HepG2 (cell line): ENCODE data around the gene CTNND2. TPM values are rescaled to one million over a fixed set of nuclear protein-coding genes. Genes with fewer than 3 reads are reported as not detected.

Experiments used
- ATAC-seq: fragments of 200-7000 bp; cut with Tn5 transposase; 3 replicates; pipeline ENCODE4 v1.9.1; 2020; ENCODE audit warnings: mild to moderate bottlenecking, moderate library complexity
- BruUV-seq: library from RNA; stranded (reverse); fragments of 400-500 nt; replicated peaks from 2 replicates; lab custom pipeline; 2021; lab: Mats Ljungman, UMichigan
- CTCF ChIA-PET: fragments of 300-600 bp; formaldehyde crosslinking; extraction: SDS; loops from one replicate; lab custom pipeline; 2021; ENCODE audit warnings: low total read pairs, inconsistent platforms, low intra/inter-chr PET ratio; lab: Yijun Ruan, JAX
- POLR2A ChIA-PET: fragments of 350-600 bp; sonication (Branson Sonifier 250); formaldehyde crosslinking; loops from one replicate; lab custom pipeline; 2020; ENCODE audit warnings: antibody characterized with exemption, inconsistent platforms; lab: Yijun Ruan, JAX
- DNase-seq: peaks from one replicate; pipeline ENCODE4 v3.0.0-alpha.2; 2015; ENCODE audit warnings: low spot score
- FAIRE-seq: peaks from 3 replicates; lab custom pipeline; 2011; peaks lifted over from hg19 to GRCh38; lab: Jason Lieb, UNC
- H2AFZ ChIP-seq: one replicate; pipeline ENCODE4 v1.6.1; 2011; ENCODE audit warnings: low read length, inconsistent platforms
- H3K27ac ChIP-seq: fragments of 300-600 bp; 3 replicates; pipeline ENCODE4 v1.8.0; 2011; ENCODE audit warnings: mixed run types, mild to moderate bottlenecking, mixed read lengths, low read length, inconsistent platforms; ENCODE audit not compliant: insufficient read depth; ENCODE audit errors: extremely low read length
- H3K27me3 ChIP-seq, 2 experiments: fragments of 200-600 bp in 1 of 2; 2 replicates in 1 of 2; 3 replicates in 1 of 2; pipeline versions ENCODE4 v1.6.0 to v1.8.0; 2011; ENCODE audit warnings: low read length in 2 of 2, mild to moderate bottlenecking in 2 of 2, moderate library complexity in 2 of 2, inconsistent platforms in 1 of 2; ENCODE audit not compliant: insufficient read depth in 2 of 2, control insufficient read depth in 1 of 2
- H3K36me3 ChIP-seq, 2 experiments: fragments of 200-600 bp in 1 of 2; replicated peaks in 1 of 2; 2 replicates in 1 of 2; 3 replicates in 1 of 2; pipeline versions ENCODE4 v1.5.1 to v1.8.0; 2011; ENCODE audit warnings: low read length in 2 of 2, inconsistent platforms in 1 of 2; ENCODE audit not compliant: insufficient read depth in 2 of 2, control insufficient read depth in 1 of 2
- H3K4me1 ChIP-seq: 2 replicates; pipeline ENCODE4 v1.5.1; 2012; ENCODE audit warnings: low read length, inconsistent platforms; ENCODE audit not compliant: insufficient read depth
- H3K4me2 ChIP-seq: 2 replicates; pipeline ENCODE4 v1.6.0; 2011; ENCODE audit warnings: low read depth, low read length, inconsistent platforms
- H3K4me3 ChIP-seq, 3 experiments: fragments of 200-600 bp in 1 of 3; sonication (generic), shearing (Covaris generic) in 1 of 3; replicated peaks in 1 of 3; 2 replicates each; pipeline ENCODE4 v1.5.1; 2011 to 2016; ENCODE audit warnings: low read length in 3 of 3, inconsistent platforms in 2 of 3, low read depth in 2 of 3, mild to moderate bottlenecking in 2 of 3, control low read depth in 1 of 3, mixed read lengths in 1 of 3; ENCODE audit not compliant: insufficient read depth in 1 of 3
- H3K79me2 ChIP-seq: one replicate; pipeline ENCODE4 v1.6.1; 2011; ENCODE audit warnings: low read length, inconsistent platforms; ENCODE audit not compliant: insufficient read depth
- H3K9ac ChIP-seq: 2 replicates; pipeline ENCODE4 v1.6.0; 2011; ENCODE audit warnings: mild to moderate bottlenecking, low read depth, low read length, inconsistent platforms; ENCODE audit not compliant: insufficient read depth
- H3K9me3 ChIP-seq: 2 replicates; pipeline ENCODE4 v1.5.1; 2012; ENCODE audit warnings: mild to moderate bottlenecking, low read length
- H4K20me1 ChIP-seq: 2 replicates; pipeline ENCODE4 v1.6.0; 2011; ENCODE audit warnings: inconsistent platforms, mild to moderate bottlenecking, low read length, moderate library complexity; ENCODE audit not compliant: insufficient read depth
- MLX ChIP-seq: IDR thresholded peaks from 2 replicates; pipeline ENCODE4 v1.6.1; 2016
- ZBTB34 ChIP-seq: sonication (generic); formaldehyde crosslinking; IDR thresholded peaks from 2 replicates; pipeline ENCODE4 v1.8.0; 2022; ENCODE audit warnings: mild to moderate bottlenecking, missing genetic modification reagents
- WGBS: methylation state at CpG from one replicate; pipeline ENCODE4 v1.1.6; 2017; ENCODE audit warnings: low lambda C conversion rate; 5-methylcytosine and 5-hydroxymethylcytosine counted together
- in situ Hi-C: cut with HindIII; loops from 2 replicates; pipeline ENCODE4 v1.10.0; 2017; ENCODE audit warnings: low pct_unique_long_range_greater_than_20kb; ENCODE audit not compliant: extremely low pct_ligation_motif_present
- intact Hi-C: fragments of 100-400 bp; cut with micrococcal nuclease; formaldehyde crosslinking; loops from one replicate; pipeline ENCODE4 v1.10.0; 2022; ENCODE audit not compliant: unreplicated experiment
- polyA plus RNA-seq, 8 experiments: library from polyadenylated mRNA; depleted of rRNA in 3 of 8; stranded (reverse) in 7 of 8; unstranded in 1 of 8; fragments of >200 nt; fragmentation: Illumina TruSeq in 4 of 8; extraction: Trizol in 4 of 8; gene quantifications; 2 replicates each; pipeline versions ENCODE4 v1.2.1 to v1.2.3, GENCODE V29; 2011 to 2016; ENCODE audit warnings: low read depth in 4 of 8, missing spikeins in 1 of 8, mixed read lengths in 1 of 8; ENCODE audit not compliant: insufficient read depth in 1 of 8
- total RNA-seq, 5 experiments: library from RNA; depleted of rRNA; stranded (reverse); fragments of >200 nt; fragmentation: Illumina TruSeq; extraction: Trizol; gene quantifications; 2 replicates each; pipeline ENCODE4 v1.2.3, GENCODE V29; 2016; ENCODE audit warnings: low read depth in 1 of 5
- TF ChIP-seq, protein P1 (sequence below): sonication (generic); formaldehyde crosslinking; IDR thresholded peaks from 2 replicates; pipeline ENCODE4 v1.4.0; 2020; ENCODE audit warnings: mild to moderate bottlenecking, low read depth, missing genetic modification reagents
- TF ChIP-seq, protein P2 (sequence below), 2 experiments: sonication (generic) in 1 of 2; formaldehyde crosslinking in 1 of 2; IDR thresholded peaks; 2 replicates each; pipeline versions ENCODE4 v1.4.0 to v1.6.1; 2016 to 2020; ENCODE audit warnings: borderline replicate concordance in 1 of 2, low read depth in 1 of 2, mild to moderate bottlenecking in 1 of 2, missing genetic modification reagents in 1 of 2

Gene CTNND2
- total and polyA plus RNA-seq, 2 of the 13 experiments (the other 11 are each of a cell fraction or from before 2014, with no cell fraction given), result not detected

GRCh38 chr5:11357928-11358327, 546.3 kb downstream of the CTNND2 start:
- TF ChIP-seq, protein P1, sequence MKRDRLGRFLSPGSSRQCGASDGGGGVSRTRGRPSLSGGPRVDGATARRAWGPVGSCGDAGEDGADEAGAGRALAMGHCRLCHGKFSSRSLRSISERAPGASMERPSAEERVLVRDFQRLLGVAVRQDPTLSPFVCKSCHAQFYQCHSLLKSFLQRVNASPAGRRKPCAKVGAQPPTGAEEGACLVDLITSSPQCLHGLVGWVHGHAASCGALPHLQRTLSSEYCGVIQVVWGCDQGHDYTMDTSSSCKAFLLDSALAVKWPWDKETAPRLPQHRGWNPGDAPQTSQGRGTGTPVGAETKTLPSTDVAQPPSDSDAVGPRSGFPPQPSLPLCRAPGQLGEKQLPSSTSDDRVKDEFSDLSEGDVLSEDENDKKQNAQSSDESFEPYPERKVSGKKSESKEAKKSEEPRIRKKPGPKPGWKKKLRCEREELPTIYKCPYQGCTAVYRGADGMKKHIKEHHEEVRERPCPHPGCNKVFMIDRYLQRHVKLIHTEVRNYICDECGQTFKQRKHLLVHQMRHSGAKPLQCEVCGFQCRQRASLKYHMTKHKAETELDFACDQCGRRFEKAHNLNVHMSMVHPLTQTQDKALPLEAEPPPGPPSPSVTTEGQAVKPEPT, result no peak
- TF ChIP-seq, protein P2, sequence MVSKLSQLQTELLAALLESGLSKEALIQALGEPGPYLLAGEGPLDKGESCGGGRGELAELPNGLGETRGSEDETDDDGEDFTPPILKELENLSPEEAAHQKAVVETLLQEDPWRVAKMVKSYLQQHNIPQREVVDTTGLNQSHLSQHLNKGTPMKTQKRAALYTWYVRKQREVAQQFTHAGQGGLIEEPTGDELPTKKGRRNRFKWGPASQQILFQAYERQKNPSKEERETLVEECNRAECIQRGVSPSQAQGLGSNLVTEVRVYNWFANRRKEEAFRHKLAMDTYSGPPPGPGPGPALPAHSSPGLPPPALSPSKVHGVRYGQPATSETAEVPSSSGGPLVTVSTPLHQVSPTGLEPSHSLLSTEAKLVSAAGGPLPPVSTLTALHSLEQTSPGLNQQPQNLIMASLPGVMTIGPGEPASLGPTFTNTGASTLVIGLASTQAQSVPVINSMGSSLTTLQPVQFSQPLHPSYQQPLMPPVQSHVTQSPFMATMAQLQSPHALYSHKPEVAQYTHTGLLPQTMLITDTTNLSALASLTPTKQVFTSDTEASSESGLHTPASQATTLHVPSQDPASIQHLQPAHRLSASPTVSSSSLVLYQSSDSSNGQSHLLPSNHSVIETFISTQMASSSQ (IDR thresholded peaks at IDR 0.05; ENCODE audit: low read depth), result no peak
- TF ChIP-seq, protein P2 (CRISPR knock-in tag; IDR thresholded peaks at IDR 0.05; ENCODE audit: borderline replicate concordance), result no peak
- TF ChIP-seq ZBTB34 (CRISPR knock-in tag), result no peak
- no peak for TF ChIP-seq MLX
- no TSS peak for BruUV-seq
- no peak for ATAC-seq
- Histone ChIP-seq H3K27ac (no peak overlapping the region), H3K9ac (no peak overlapping the region), H3K36me3 (no peaks in the 10 kb centered on the region), H3K79me2 (no peaks in the 10 kb centered on the region), H3K27me3 (no peaks in the 10 kb centered on the region), H2AFZ (no peak overlapping the region), H3K4me1 (no peaks in the 10 kb centered on the region), H4K20me1 (no peaks in the 10 kb centered on the region), H3K9me3 (no peaks in the 10 kb centered on the region), H3K4me2 (no peak overlapping the region), H3K4me3 (no peak overlapping the region)
- 17% methylated on average over 4 of the region's 4 CpGs for WGBS
- DNase-seq, result no peak
- CTCF ChIA-PET, result no interaction called here
- in situ Hi-C loops (no loop called here), intact Hi-C loops (no loop called here)
- POLR2A ChIA-PET, result no interaction called here
- FAIRE-seq, result no peak
